Effector CD8-positive, alpha-beta T cell (primary cell): ENCODE measurements around the gene KCNK18.

ENCODE experiments used
- DNase-seq: peaks from one replicate; lab custom pipeline; 2025; lab: John Stamatoyannopoulos, UW
- total RNA-seq, 4 experiments: gene quantifications; one replicate each; lab custom pipeline; 2026; lab: John Stamatoyannopoulos, UW

The KCNK18 gene
- 0 reads per million in 4 experiments for total RNA-seq

DNA sequence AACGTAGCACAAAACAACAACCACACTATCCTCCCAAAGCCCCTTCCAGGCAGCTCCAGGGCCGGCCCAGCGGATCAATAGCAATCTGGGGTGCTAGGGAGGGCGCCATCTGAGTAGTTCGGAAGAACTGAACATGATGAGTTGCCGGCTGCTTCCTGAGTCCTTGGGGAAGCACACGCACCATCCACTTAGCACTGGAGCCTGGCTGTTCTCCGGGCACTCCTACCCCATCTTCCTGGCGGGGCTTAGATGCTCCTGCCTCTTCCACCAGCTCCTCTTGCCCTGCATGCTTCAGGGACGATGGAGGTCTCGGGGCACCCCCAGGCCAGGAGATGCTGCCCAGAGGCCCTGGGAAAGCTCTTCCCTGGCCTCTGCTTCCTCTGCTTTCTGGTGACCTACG, at the start of gene KCNK18:
Gene KCNK18, plus strand, starts transcription at position 301 of the 400 bp plus-strand sequence. Its CDS starts 0 bp downstream, at position 301.
- no peak for DNase-seq

DNA sequence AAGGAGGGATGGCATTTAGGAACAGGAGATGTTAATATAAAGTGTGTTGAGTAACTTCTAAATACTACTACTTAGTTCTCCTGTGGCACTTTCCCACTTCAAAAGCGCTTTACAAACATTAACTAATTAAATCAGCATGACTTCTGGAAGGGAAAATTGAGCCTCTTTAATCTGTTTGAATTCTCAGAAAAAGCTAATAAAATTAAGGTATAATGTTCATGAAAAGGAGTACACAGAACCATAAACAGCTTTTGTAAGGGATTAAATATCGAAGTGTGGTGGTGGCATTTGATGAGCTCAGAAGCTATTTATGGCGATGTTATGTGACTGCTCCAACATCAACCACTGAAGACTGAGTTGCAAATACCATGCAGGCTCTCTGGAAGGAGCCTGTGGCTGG, 49.0 kb upstream of the KCNK18 start:
- DNase-seq: no peak

DNA sequence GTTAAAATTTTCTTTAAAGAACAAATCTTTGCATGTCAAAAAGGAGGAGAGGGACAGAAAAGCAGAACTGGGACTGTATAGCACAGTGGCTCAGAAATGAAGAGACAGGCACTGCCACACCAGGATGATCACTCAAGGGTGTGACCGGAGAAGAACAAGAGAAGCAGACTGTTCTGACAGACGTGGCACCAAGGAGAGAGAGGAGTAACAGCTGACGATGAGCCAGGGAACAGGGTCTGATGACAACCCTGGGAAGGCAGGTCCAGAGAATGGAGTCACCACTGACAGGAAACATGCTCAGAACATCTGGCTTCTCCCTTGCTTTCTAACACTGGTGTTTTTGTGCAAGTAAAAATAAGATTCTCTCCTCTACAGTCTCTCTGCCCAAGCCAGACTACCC, 44.6 kb upstream of the KCNK18 start:
- DNase-seq: no peak

DNA sequence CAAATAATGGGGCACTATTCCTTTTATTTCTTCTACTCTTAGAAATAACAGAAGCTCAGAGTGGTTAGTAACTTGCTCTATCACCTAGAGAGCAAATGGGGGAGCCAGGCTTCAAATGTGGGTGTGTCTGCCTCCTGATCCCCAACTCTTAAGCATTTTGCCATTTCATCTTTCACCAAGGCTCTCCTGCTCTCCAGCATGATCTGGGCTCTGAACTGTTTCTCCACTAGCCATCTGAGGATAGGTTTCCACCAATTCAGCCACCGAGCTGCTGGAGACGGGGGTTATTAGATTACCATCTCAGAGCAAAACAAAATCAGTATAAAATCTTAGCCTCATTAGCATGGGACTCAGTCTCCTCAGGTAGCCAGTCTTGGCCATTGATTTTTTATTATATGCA, 39.0 kb upstream of the KCNK18 start:
- DNase-seq: no peak

DNA sequence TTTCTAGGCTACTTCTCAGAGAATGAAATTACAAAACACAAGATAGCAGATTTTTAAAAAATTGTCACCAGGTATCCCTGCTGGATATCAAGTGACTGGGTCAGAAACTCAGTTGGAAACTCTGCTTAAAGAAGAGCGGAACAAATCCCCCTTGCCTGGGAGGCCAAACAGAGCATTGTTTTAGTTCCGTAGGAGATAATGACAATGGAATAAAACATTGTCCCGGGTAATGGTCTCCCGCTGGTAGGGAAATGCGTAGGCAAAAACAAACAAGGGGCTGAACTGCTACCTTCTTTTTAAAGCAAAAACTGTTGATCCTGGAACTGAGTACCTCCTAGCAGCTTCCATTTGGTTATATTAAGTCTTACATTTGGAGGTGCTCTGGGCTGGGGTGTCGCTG, 37.9 kb upstream of the KCNK18 start:
- DNase-seq: no peak

DNA sequence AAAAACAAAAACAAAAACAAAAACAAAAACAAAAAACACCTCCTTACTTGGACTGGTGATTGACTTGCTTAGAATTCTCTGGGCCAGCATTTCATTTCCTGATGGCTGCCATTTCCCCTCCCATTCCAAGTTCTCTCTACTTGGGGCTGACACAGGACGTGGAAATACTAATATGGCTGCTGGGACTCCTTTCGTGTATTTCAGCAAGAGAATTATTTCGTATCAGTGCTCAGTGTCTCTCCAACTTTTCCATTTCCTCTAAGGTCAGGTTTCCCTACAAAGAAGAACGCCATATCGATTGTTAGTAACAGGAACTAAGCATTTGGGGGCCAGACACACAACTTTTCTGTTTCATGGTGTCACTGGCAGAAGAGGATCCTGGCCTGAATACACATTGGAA, 36.7 kb upstream of the KCNK18 start:
- no peak for DNase-seq

DNA sequence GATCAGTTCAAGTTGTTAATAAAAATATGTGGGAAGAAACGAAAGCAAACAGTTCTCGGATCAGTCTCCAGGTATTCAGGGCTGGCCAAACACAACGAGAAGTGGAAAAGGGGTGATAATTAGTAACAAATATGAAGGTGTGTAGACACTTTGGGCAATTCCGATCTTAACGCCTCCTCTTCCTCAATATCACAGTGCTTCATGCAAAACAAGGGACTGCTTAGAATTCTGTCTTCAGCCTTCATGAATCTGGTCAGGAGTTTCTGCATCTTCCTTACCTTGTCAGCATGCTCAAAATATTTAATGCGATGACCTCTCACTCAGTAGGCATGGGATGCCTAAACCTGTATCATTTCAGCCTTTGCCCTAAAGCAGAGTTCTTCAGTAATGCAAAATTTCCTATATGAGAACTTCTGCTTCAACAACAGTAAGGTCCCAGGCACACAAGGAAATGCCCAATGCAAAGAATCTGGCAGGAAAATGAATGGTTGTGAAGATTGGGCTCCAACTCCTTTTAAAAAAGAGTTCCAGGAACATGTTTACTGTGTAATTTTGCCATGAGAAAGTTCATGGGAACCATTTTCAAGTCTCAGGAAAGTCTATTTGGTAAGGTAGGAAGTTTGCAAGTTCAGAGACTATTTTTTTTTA, 35.8 kb upstream of the KCNK18 start:
- DNase-seq: no peak

DNA sequence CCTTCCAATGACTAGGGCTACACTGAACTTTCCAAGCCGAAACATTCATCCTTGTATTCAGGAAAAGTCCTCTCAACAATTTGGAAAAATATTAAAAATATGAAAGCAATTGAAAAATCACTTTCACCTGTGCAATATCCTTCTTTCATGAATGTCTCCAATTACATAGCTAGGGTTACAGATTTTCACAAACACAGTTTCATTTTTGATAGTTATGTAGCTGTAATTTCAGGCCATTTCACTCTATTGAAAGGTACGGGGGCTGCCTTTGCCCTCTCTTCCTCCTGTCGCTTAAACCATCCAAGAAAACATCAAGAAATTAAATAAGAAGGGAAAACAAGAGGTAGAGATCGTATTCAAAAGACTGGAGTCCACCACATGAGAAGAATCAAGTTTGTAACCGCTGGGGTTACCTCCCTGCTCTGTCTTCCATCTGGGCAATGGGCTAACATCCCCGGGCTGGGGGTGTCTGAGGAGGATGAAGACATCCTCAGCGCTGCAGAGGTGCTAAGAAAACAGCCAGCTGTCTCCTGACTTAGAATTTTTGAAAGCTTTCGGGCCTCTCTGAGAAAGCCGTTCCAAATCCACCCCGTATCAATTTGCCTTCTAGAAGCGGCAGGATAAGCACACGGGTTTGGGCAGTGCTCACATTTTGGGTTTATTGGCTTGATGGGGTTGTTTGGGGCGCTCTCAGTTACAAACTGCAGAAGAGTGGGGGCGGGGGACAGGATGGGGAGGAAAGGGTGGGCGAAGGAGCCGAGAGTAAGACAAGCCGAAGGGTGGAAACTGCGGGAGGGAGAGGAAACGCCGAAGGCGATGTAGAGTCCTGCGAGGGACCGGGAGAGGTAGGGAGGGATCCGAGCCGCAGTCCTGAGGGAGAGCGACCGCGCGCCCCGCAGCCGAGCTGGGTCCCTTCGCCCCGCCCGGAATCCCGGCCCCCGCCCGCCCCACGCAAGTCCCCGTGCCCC, 34.9 kb upstream of the KCNK18 start:
- no peak for DNase-seq

DNA sequence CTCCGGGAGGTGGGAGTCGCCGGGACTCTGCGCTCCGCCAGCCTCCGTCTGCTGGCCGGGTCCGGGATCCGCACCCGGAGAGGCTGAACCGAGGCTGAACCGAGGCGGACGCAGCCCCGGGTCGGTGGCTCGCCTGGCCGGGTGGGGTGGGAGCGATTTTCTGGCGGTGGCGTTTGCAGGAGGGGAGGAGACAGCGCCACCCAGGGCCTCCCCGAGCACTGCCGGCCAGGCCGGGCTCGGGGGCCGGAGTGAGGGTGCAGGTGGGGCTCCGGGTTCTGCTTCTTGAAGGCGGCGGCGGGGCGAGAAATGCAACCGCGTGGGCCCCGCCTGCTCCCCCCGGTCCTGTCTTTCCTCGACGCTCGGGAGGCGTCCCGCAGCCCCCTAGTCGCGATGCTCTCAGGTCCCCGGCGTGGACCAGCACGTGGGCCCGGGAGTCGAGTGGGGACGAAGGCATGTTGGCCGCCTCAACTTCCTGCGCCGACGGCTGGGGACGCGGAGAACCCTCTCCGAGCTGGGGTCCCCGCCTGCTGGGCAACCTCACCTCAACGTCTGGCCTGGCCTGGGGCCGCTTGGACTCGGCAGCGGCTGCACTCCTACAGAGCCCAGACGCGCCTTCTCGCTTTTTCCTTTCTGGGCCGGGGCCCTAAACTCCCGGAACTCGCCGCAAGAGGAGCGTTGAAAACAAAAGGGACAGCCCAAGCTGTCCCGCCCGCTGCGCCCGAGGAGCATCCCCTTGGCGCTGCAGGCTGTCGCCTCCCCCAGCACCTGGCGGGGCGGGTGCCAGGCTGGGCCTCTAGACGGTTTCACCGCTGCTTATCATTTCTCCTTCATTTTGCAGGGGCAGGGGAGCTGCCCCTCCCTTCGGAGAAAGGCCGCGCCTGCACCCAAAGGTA, 34.0 kb upstream of the KCNK18 start:
- no peak for DNase-seq

DNA sequence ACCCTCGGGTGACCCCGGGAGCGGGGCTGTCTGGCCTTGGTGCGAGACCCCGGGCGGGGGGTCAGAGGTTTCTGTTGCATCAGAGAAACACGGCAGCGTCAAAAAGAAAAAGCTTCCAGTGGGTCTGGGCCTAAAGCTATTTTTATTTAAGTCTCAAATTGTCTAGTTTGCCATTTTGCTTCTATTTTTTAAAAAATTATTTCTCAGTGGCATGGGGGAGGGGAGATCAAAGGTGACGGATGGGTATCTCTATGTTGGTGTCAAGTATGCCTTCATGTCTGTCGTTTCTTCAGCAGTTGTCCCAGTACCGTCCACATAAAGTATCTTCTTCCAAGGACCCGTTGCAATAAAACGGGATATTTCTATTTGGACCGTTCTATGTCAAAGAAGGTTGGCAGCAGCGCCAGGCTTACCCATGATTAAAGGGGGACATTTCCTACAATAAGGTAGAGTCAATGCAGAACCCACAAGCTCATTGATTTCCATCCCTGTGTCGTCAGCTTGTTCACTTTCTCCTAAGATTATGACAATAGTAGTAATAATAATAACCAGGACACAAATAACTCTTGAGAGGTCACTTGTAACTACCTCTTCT, 33.2 kb upstream of the KCNK18 start:
- DNase-seq: no peak

DNA sequence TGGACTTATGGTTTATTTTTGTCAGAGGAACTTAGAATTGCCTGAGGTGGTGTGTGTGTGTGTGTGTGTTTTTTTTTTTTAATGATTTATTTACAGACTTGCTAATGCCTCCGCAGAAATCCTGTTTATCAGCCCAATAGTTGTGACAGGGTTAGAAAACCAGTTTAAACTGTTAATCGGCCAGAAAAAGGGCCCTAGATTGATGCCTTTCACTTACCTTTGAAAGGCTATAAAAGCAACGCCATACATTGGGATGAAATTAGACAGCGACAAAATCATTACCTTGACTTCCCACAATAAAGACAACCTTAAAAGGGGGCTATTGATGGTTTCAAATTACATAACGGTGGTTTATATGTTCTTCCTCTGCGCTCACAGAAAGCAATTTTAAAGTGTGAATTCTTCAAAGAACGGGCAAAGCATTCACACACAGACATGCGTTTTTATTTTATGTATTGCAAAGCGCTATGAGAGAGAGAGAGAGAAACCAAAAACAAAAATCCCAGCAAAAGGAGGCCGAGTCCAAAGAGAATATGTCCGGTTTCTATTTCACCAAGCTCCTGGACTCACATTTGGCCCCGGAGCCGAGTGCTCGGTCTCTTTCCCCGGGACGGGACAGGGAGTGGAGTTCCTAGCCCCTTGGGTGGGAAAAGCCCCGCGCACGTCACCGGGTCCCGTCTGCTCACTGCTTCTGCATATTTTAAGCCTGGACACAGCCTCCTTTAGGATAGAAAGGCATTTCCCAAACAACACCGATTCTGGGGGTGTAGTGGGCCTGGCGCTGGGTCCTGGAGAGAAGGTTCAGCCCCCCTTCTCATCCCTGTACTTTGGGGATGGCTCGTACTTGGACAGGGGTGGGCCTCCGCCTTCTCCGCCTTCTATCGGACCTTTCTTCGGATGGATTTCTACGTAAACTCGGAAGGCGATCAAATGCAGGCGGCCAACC, 32.4 kb upstream of the KCNK18 start:
- DNase-seq: no peak

DNA sequence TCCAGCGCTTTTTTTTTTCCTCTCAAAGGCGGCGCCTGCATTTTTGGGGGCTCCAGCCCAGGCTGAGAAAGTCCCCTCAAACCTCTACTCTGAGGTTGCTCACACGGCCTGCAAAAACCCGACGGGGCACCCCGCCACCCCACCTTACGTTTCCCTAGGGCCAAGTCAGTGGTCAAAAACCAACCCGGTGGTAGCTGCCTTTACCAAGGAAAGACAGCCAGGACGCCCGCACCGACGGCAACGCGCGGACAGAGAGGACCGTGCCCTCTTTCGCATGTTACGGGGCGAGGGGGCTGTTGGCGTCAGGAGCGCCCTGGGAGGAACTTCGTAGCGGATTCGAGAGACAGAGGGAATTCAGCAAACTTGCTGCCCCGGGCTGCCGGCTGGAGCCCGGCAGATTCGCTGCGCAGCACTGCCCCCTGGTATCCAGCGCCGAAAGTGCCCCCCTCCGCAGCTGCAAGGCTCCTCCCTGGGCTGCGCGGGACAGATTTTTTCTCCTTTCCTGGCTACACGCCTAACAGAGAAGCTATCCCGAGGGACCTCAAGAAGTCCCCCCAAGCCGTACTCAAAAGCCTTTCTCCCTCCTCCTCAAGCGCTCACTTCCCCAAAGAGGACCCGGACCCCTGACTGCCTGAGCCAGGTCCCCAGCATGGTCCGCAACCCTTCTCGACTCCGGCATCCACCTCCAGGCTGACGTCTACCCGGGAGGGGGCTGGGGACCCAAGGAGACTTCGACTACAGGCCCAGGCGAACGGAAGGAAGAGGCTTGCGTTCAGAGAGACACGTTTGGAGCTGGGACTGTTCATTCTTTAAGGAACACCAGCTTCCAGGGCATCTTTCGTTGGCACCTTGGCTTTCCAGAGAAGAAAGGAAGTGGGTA, 31.5 kb upstream of the KCNK18 start:
- DNase-seq: peak; percentile 1

DNA sequence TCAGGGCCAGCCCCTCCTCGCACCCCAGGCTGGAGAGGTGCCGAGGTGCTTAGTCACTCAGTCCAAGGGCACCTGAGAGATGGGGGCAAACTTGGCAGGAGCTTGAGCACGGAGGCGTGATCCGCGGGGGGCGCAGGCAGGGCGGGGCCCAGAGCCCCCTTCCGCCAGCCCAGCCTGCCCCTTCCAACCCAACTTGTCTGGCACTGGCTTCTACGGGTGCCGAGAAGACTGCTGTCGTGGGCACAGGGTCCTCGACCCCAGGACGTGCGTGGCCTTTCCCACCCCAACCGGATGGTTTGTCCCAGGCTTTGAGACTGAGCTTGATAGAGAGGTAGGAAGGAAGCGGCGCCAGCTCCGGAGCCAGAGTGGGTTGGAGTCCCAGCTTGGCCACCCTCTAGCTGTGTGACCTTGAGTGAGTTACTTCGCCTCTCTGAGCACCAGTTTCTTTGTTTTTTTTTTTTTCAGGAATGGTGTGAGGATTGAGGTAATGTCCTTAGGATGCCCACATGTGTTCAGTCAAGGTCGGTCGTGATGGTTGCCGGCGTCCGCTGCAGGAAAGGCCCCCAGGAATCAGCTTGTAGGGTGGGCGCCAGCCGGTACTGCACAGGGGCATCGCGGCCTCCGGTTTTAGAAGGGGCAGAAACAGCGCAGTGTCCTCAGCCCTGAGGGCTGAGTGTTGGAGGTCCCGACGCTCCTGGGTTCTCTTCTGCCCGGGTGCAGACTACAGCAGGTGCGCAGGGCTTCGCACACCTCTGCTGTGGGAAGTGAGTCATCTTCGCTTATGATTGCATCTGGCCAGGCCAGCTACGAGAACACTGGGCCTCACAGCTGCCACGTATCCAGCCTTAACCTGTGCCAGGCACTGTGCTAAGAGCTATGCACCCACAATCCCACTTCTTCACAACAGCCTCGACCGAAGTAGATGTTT, 30.6 kb upstream of the KCNK18 start:
- DNase-seq: no peak

DNA sequence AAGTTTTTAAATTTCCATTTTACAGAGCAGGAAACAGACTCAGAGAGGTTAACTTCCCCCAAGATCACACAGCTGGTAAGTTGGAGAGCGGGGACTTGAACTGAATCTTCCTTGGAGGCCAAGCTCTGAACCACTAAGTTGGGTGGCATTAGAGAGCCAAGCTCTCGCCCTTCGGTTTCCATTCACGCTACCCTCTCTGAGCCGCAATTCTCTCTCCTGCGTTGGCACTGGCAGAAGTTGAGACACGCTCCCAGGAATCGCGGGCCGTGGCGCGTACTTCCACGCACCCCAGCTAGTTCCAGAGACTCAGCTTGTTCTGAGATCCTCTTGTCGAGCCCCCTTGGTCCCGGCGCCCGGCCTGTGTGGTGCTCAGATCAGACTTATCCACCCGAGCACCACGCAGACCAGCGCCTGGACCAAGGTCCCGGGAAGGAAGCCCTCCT, 29.9 kb upstream of the KCNK18 start:
- DNase-seq: no peak

DNA sequence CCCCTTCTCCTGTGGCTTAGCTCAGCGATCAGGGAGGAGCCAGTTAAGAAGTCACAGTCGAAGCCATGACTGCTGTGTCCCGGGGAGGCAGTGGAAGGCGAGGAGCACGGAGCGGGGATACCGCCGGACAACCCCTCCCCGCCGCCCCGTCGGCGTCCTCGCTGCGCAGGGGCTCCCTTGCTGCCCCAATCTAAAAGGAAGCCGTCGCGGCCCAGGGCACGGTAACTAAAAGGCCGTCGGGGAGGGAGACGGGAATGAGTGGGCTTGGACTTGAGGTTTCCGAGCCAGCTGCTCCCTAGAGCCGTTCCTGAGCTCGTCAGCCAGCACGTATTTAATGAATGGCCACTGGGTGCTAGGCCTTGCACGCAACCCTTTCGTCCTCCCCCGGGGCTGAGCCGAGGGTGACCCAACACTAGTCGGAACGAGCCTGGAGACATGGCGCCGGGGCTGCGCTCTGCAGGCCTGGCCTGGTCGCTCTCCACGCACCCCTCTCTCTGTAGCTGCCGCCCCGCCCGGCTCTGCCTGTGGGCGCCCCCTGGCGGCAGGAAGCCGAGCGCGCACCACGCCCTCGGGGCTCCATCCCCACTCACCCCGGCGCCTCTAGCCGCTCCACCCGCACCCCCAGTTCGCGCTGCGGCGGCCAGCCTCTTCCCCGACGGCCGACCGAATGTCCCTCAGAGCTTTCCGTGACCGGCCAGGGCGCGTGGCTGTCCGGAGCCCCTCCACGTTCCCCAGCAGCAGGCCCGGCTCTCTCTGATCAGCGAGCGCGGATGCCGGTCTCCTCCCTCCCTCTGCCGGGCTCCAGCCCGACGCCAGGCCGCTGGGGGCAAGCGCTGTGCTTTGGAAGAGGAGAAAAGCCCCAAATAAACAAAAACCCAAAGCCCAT, 29.3 kb upstream of the KCNK18 start:
- peak; percentile 48 for DNase-seq

DNA sequence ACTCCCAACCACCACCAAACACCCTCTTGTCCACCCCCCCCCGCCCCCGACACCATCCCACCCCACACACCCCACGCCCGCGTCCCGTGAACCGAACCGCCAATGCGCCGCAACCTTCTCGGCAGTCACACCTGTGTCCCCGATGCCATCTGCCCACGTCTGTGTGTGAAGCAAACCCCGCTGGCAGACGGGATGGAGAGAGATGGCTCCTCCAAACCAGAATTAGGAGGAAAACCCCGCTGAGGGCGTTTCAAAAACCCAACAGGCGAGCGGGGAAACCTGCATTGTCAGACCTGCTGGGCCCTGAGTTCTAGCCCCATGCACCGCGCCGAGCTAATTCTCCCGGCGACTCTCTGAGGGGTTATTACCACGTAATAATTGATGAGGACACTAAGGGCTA, 28.6 kb upstream of the KCNK18 start:
- no peak for DNase-seq

DNA sequence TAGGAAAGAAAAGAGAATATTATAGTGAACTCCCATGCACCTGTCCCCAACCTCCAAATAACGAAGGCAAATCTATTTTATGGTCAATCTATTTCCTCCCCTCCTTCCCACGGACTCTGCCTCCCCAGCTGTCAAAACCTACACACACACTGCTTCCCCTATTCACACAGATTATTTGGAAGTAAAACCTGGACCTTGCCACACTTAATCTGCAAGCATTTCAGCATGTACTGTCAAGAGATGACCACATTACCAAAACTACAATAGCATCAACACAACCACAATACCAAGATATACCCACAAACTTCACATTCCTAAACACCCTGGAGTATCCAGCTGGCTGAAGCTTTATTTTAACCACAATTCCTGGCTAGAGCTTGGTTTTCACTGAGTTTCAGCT, 27.8 kb upstream of the KCNK18 start:
- DNase-seq: no peak
